Lung (tissue), 12 donors: Measurements from ENCODE around the gene OR2A14. TPM values are rescaled to one million over a fixed set of nuclear protein-coding genes. Genes with fewer than 3 reads are reported as not detected.
"Not testable (repeated sequence)": the region's sequence is repeated elsewhere in the genome, so short reads cannot be mapped to it uniquely, and the experiment has no call there.

Source experiments
- ATAC-seq: fragments of 200-7000 bp; cut with Tn5 transposase; one replicate; pipeline ENCODE4 v1.9.1; 2020; ENCODE audit warnings: moderate number of reproducible peaks; ENCODE audit not compliant: insufficient read depth, low FRiP score
- DNase-seq, 3 donors: peaks; one replicate each; pipeline ENCODE4 v3.0.0-alpha.2; 2013 to 2017
- H3K27ac ChIP-seq, 2 donors: one replicate each; pipeline ENCODE4 v1.5.1; 2013; ENCODE audit warnings: mild to moderate bottlenecking in 2 of 2, moderate library complexity in 2 of 2, control low read depth in 1 of 2, inconsistent platforms in 1 of 2, low read depth in 1 of 2, low read length in 1 of 2
- H3K27me3 ChIP-seq, 3 donors: one replicate each; pipeline ENCODE4 v1.5.1; 2013; ENCODE audit warnings: low read length in 2 of 3; ENCODE audit not compliant: control insufficient read depth in 3 of 3, insufficient read depth in 3 of 3
- H3K36me3 ChIP-seq, 4 donors: one replicate each; pipeline ENCODE4 v1.5.1; 2013; ENCODE audit warnings: low read length in 4 of 4, mild to moderate bottlenecking in 1 of 4, moderate library complexity in 1 of 4; ENCODE audit not compliant: control insufficient read depth in 4 of 4, insufficient read depth in 4 of 4
- H3K4me1 ChIP-seq, 5 donors: one replicate each; pipeline ENCODE4 v1.5.1; 2013; ENCODE audit warnings: low read length in 5 of 5, mild to moderate bottlenecking in 2 of 5, moderate library complexity in 1 of 5; ENCODE audit not compliant: control insufficient read depth in 5 of 5, insufficient read depth in 5 of 5
- H3K4me3 ChIP-seq: one replicate; pipeline ENCODE4 v1.5.1; 2013; ENCODE audit warnings: mild to moderate bottlenecking, control low read depth, moderate library complexity
- H3K9ac ChIP-seq, 2 donors: one replicate each; pipeline ENCODE4 v1.5.1; 2013; ENCODE audit warnings: low read length in 2 of 2, control low read depth in 1 of 2; ENCODE audit not compliant: insufficient read depth in 1 of 2
- H3K9me3 ChIP-seq, 4 donors: one replicate each; pipeline ENCODE4 v1.5.1; 2013; ENCODE audit warnings: low read length in 3 of 4, mild to moderate bottlenecking in 1 of 4, moderate library complexity in 1 of 4; ENCODE audit not compliant: control insufficient read depth in 4 of 4, insufficient read depth in 3 of 4
- CTCF ChIP-seq: IDR thresholded peaks from 2 replicates; pipeline ENCODE4 v1.5.1; 2012; ENCODE audit warnings: mild to moderate bottlenecking; ENCODE audit errors: control extremely low read depth, extremely low read depth
- WGBS, 2 donors: extraction: QIAGEN DNeasy Blood & Tissue Kit; methylation state at CpG; one replicate each; pipeline ENCODE4 v1.1.7; 2013; 5-methylcytosine and 5-hydroxymethylcytosine counted together
- polyA plus RNA-seq, 2 donors: library from polyadenylated mRNA; stranded (reverse); fragments of 200-250 nt; gene quantifications; one replicate each; pipeline ENCODE4 v1.2.1, GENCODE V29; 2013
- total RNA-seq, 2 donors: library from RNA; depleted of rRNA in 1 of 2; stranded (reverse); fragments of >200 nt in 1 of 2; gene quantifications; one replicate each; pipeline ENCODE4 v1.2.1, GENCODE V29; 2014 to 2021
- donor health status: control.
- donor health status: control.
- donor health status: Bipolar disorder and iron deficiency.
- donor health status: healthy.
- donor health status: DM: yes; HTN: yes; CAD: no.

OR2A14 gene
- total and polyA plus RNA-seq, 4 donors: not detected

GRCh38 chr7:144110272-144110671 is 12.7 kb upstream of the OR2A14 start:
- H3K4me1 ChIP-seq: peaks cover 0 to 39% (median 0%) of the 10 kb centered on the region in 5 donors
- DNase-seq: peak in 1 of 3 donors; percentile 20
- ATAC-seq: no peak

GRCh38 chr7:144113651-144114050 is 9.3 kb upstream of the OR2A14 start:
- DNase-seq (peak in 2 of 3 donors; percentile 94 to 95), ATAC-seq (no peak)
- 40 to 61% methylated on average over 1 of the region's 1 CpG for WGBS, 2 donors
- Histone ChIP-seq H3K36me3 (no peaks in the 10 kb centered on the region), H3K9ac (no peak overlapping the region), H3K4me1 (peaks cover 0 to 31% (median 0%) of the 10 kb centered on the region in 5 donors), H3K27me3 (peaks cover 0 to 36% (median 0%) of the 10 kb centered on the region in 3 donors), H3K9me3 (no peaks in the 10 kb centered on the region), H3K4me3 (no peak overlapping the region), H3K27ac (no peak overlapping the region)
- no peak for TF ChIP-seq CTCF

More at GRCh38 chr7:144110272-144110671, 12.7 kb upstream of the OR2A14 start:
- no peak for TF ChIP-seq CTCF
- Histone ChIP-seq H3K9me3 (no peaks in the 10 kb centered on the region), H3K27me3 (peaks cover 0 to 27% (median 0%) of the 10 kb centered on the region in 3 donors), H3K27ac (no peak overlapping the region), H3K4me3 (no peak overlapping the region), H3K9ac (no peak overlapping the region), H3K36me3 (no peaks in the 10 kb centered on the region)
- 83% methylated on average over 5 of the region's 5 CpGs for WGBS, 2 donors

- WGBS, 2 donors: 70 to 90% methylated on average over 8 of the region's 8 CpGs
- DNase-seq (no peak), ATAC-seq (no peak)
- Histone ChIP-seq H3K27ac (no peak overlapping the region), H3K9me3 (peaks cover 0 to 2% (median 0%) of the 10 kb centered on the region in 4 donors), H3K27me3 (peaks cover 0 to 25% (median 0%) of the 10 kb centered on the region in 3 donors), H3K4me3 (no peak overlapping the region), H3K4me1 (peaks cover 0 to 15% (median 0%) of the 10 kb centered on the region in 5 donors), H3K9ac (no peak overlapping the region), H3K36me3 (no peaks in the 10 kb centered on the region)
- TF ChIP-seq CTCF: no peak
Observed at GRCh38 chr7:144118341-144118740, 4.6 kb upstream of the OR2A14 start.

- Histone ChIP-seq H3K27me3 (peaks cover 0 to 18% (median 0%) of the 10 kb centered on the region in 3 donors), H3K4me3 (no peak overlapping the region), H3K36me3 (no peaks in the 10 kb centered on the region), H3K9ac (no peak overlapping the region), H3K4me1 (peaks cover 0 to 7% (median 0%) of the 10 kb centered on the region in 5 donors), H3K9me3 (no peaks in the 10 kb centered on the region), H3K27ac (no peak overlapping the region)
- TF ChIP-seq CTCF: peak; percentile 74
- DNase-seq: peak; percentile 80 to 88 (median 84)
- peak; percentile 95 for ATAC-seq
- WGBS, 2 donors: 44 to 50% methylated on average over 6 of the region's 6 CpGs
Observed at GRCh38 chr7:144127714-144128334, 4.8 kb downstream of the OR2A14 start.

GRCh38 chr7:144129601-144130000 is 6.6 kb downstream of the OR2A14 start:
- H3K27me3 ChIP-seq: peaks cover 0 to 13% (median 0%) of the 10 kb centered on the region in 3 donors
- WGBS, 2 donors: 93 to 94% methylated on average over 9 of the region's 9 CpGs

More at GRCh38 chr7:144129601-144130000, 6.6 kb downstream of the OR2A14 start:
- not testable (repeated sequence) for H3K4me3 ChIP-seq, H3K9me3 ChIP-seq, H3K36me3 ChIP-seq, H3K27ac ChIP-seq, H3K4me1 ChIP-seq, H3K9ac ChIP-seq, ATAC-seq, DNase-seq
